Smooth muscle cell (in vitro differentiated cells): ENCODE results near the gene CCNB2. TPM values are rescaled to one million over a fixed set of nuclear protein-coding genes. Genes with fewer than 3 reads are reported as not detected.

Experiments used
- DNase-seq: peaks from one replicate; lab custom pipeline; 2025; ENCODE audit not compliant: unreplicated experiment; lab: John Stamatoyannopoulos, UW
- H2AFZ ChIP-seq: fragments of 200-600 bp; sonication (generic); 2 replicates; pipeline ENCODE4 v1.6.0; 2016; ENCODE audit warnings: antibody characterized with exemption, low read depth, mild to moderate bottlenecking
- H3F3A ChIP-seq: fragments of 200-600 bp; sonication (generic); 2 replicates; pipeline ENCODE4 v1.6.0; 2017; ENCODE audit warnings: antibody characterized with exemption, low read depth
- H3K27ac ChIP-seq: fragments of 200-600 bp; sonication (generic); 2 replicates; pipeline ENCODE4 v1.5.1; 2016; ENCODE audit warnings: low read depth, mild to moderate bottlenecking
- H3K27me3 ChIP-seq: fragments of 200-600 bp; sonication (generic); 2 replicates; pipeline ENCODE4 v1.6.1; 2016; ENCODE audit warnings: low read depth, mild to moderate bottlenecking
- H3K36me3 ChIP-seq: fragments of 200-600 bp; sonication (generic); 2 replicates; pipeline ENCODE4 v1.5.1; 2016; ENCODE audit warnings: low read depth
- H3K4me1 ChIP-seq: fragments of 200-600 bp; sonication (generic); 2 replicates; pipeline ENCODE4 v1.5.1; 2016; ENCODE audit warnings: low read depth
- H3K4me2 ChIP-seq: fragments of 200-600 bp; sonication (generic); 2 replicates; pipeline ENCODE4 v1.6.0; 2016; ENCODE audit warnings: mild to moderate bottlenecking
- H3K4me3 ChIP-seq: fragments of 200-600 bp; sonication (generic); 2 replicates; pipeline ENCODE4 v1.5.1; 2016; ENCODE audit warnings: mild to moderate bottlenecking
- H3K79me2 ChIP-seq: fragments of 200-600 bp; sonication (generic); 2 replicates; pipeline ENCODE4 v1.6.0; 2016; ENCODE audit warnings: low read depth, mild to moderate bottlenecking
- H3K9ac ChIP-seq: fragments of 200-600 bp; sonication (generic); 2 replicates; pipeline ENCODE4 v1.6.0; 2016; ENCODE audit warnings: low read depth
- H3K9me3 ChIP-seq: fragments of 200-600 bp; sonication (generic); replicated peaks from 2 replicates; pipeline ENCODE4 v1.5.1; 2016; ENCODE audit warnings: low read depth
- H4K20me1 ChIP-seq: fragments of 200-600 bp; sonication (generic); 2 replicates; pipeline ENCODE4 v1.6.0; 2016; ENCODE audit warnings: low read depth
- WGBS: methylation state at CpG from one replicate; pipeline ENCODE4 v1.1.7; 2016; ENCODE audit warnings: low lambda C conversion rate; 5-methylcytosine and 5-hydroxymethylcytosine counted together
- polyA plus RNA-seq: library from polyadenylated mRNA; unstranded; fragments of >200 nt; fragmentation: Nextera tagmentation; extraction: Ambion mirVana; gene quantifications from 2 replicates; pipeline ENCODE4 v1.2.1, GENCODE V29; 2016
- total RNA-seq: library from RNA; depleted of rRNA; stranded (reverse); fragments of >200 nt; gene quantifications from 2 replicates; pipeline ENCODE4 v1.2.3, GENCODE V29; 2014
- TF ChIP-seq, protein P1 (sequence below): fragments of 200-600 bp; sonication (generic); IDR thresholded peaks from 2 replicates; pipeline ENCODE4 v1.5.1; 2017; ENCODE audit warnings: borderline replicate concordance, mild to moderate bottlenecking, antibody characterized with exemption; ENCODE audit not compliant: insufficient read depth, poor library complexity, severe bottlenecking

Gene CCNB2
- total and polyA plus RNA-seq, 2 experiments from 2014 or later = 15.6 to 17.2 TPM

DNA sequence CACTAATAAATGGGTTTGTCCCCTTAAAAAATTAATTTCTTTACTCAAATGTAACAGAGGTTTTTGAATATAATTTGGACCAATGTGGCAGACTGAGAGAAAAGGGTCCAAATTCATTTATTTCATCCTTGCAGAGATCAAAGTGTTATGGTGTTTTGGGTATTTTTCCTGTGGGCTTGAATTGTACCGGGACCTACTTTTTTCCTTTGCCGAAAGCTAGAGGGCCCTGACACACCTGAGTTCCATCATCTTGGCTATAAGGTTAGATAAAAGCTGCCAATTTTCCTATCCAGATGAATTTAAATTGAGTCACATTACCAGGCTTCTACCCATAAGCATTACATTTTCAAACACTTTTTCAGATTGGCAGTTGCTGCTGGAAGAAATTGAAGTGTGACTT, 908 bp downstream of the CCNB2 start:
- 16% methylated on average over 2 of the region's 2 CpGs for WGBS
- Histone ChIP-seq H3K4me1 (no peaks in the 10 kb centered on the region), H3K79me2 (peaks cover 10% of the 10 kb centered on the region), H3K4me2 (peak overlapping the region; percentile 97), H3K27me3 (no peaks in the 10 kb centered on the region), H3F3A (peaks cover 5% of the 10 kb centered on the region), H3K9ac (peak overlapping the region; percentile 59), H3K27ac (no peak overlapping the region), H4K20me1 (no peaks in the 10 kb centered on the region), H3K9me3 (no peaks in the 10 kb centered on the region), H3K36me3 (no peaks in the 10 kb centered on the region), H2AFZ (peak overlapping the region; percentile 52), H3K4me3 (peak overlapping the region; percentile 81)
- TF ChIP-seq, protein P1, sequence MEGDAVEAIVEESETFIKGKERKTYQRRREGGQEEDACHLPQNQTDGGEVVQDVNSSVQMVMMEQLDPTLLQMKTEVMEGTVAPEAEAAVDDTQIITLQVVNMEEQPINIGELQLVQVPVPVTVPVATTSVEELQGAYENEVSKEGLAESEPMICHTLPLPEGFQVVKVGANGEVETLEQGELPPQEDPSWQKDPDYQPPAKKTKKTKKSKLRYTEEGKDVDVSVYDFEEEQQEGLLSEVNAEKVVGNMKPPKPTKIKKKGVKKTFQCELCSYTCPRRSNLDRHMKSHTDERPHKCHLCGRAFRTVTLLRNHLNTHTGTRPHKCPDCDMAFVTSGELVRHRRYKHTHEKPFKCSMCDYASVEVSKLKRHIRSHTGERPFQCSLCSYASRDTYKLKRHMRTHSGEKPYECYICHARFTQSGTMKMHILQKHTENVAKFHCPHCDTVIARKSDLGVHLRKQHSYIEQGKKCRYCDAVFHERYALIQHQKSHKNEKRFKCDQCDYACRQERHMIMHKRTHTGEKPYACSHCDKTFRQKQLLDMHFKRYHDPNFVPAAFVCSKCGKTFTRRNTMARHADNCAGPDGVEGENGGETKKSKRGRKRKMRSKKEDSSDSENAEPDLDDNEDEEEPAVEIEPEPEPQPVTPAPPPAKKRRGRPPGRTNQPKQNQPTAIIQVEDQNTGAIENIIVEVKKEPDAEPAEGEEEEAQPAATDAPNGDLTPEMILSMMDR = no peak
- DNase-seq = no peak

DNA sequence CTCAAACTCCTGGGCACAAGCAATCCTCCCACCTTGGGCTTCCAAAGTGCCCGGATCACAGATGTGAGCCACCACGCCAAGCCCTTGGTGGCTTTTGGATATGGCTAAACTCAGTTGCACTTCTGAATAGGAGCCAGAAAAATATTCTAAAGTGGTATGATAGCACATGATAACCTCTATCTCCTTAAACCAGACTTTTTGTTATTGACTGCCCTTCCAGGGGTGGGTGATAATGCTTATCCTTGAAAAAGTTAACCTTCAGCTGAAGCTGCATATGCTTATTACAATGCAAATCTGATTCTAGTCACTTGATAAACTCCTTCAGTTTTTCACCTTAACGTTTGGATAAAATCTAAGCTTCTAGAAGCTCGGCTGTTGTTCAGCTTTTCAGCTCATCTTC, 6.3 kb downstream of the CCNB2 start:
- H3K36me3 ChIP-seq = no peaks in the 10 kb centered on the region
- no peak overlapping the region for H3K4me2 ChIP-seq
- TF ChIP-seq, protein P1 = no peak
- H3K79me2 ChIP-seq = peaks cover 4% of the 10 kb centered on the region
- DNase-seq = no peak
- H3K27me3 ChIP-seq = no peaks in the 10 kb centered on the region
- no peaks in the 10 kb centered on the region for H3F3A ChIP-seq
- no peak overlapping the region for H3K9ac ChIP-seq
- H3K4me1 ChIP-seq = no peaks in the 10 kb centered on the region
- 95% methylated on average over 4 of the region's 4 CpGs for WGBS
- no peaks in the 10 kb centered on the region for H4K20me1 ChIP-seq
- no peak overlapping the region for H2AFZ ChIP-seq
- H3K4me3 ChIP-seq = no peak overlapping the region
- H3K27ac ChIP-seq = no peak overlapping the region
- H3K9me3 ChIP-seq = no peaks in the 10 kb centered on the region

DNA sequence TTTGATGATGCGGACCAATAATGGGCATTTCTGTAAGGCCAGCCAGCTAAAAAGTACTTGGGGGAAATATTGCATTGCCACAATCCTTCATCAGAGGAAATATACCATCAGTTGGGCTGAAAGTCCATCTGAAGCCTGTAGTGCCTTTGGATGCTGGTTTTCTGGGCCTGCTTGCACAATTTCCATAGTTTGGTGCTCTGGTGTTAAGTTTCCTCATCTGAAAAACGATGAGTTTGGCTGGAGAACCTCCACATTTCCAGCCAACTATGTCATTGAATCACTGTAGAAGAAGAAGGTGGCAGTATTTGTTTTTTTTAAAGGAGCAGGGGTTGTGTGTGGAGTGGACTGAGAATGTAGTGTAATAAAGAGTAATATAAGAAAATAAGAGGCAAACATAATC, 10.1 kb downstream of the CCNB2 start:
- no peak overlapping the region for H3K9ac ChIP-seq
- H3K79me2 ChIP-seq = no peaks in the 10 kb centered on the region
- no peaks in the 10 kb centered on the region for H3K27me3 ChIP-seq
- 94% methylated on average over 2 of the region's 2 CpGs for WGBS
- H3K4me1 ChIP-seq = no peaks in the 10 kb centered on the region
- H3K9me3 ChIP-seq = no peaks in the 10 kb centered on the region
- no peak overlapping the region for H2AFZ ChIP-seq
- H3K4me2 ChIP-seq = no peak overlapping the region
- H3K36me3 ChIP-seq = no peaks in the 10 kb centered on the region
- no peak overlapping the region for H3K4me3 ChIP-seq
- DNase-seq = no peak
- H3F3A ChIP-seq = no peaks in the 10 kb centered on the region
- TF ChIP-seq, protein P1 = no peak
- H4K20me1 ChIP-seq = no peaks in the 10 kb centered on the region
- no peak overlapping the region for H3K27ac ChIP-seq

DNA sequence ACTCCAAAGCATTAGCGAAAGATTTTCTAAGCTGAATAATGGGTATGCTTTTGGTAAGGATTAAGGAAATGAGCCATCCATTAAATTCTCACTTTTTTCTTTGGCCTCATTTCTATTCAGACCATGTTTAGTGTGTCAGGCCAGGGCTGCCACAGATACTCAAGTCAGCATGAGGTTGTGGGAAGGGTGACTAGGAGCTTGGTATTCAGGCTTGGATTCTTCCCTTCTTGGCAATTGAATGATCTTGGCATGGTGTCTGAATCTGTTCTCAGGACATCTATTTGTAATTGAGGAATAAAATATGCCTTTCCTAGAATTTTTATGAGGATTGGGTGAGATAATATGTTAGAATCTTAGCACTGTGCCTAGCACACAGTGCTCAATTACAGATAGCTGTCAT, 11.2 kb downstream of the CCNB2 start:
- Histone ChIP-seq H2AFZ (no peak overlapping the region), H3K27ac (no peak overlapping the region), H3K4me2 (no peak overlapping the region), H3K4me3 (no peak overlapping the region), H3K27me3 (no peaks in the 10 kb centered on the region), H3K36me3 (no peaks in the 10 kb centered on the region), H3F3A (no peaks in the 10 kb centered on the region), H3K9ac (no peak overlapping the region), H3K4me1 (no peaks in the 10 kb centered on the region), H3K79me2 (no peaks in the 10 kb centered on the region), H3K9me3 (no peaks in the 10 kb centered on the region), H4K20me1 (no peaks in the 10 kb centered on the region)
- WGBS = 100% methylated on average over 1 of the region's 1 CpG
- TF ChIP-seq, protein P1 = no peak
- no peak for DNase-seq
